Lower leg skin (tissue), 4 donors: ENCODE results near the gene BMAL1. TPM values are rescaled to one million over a fixed set of nuclear protein-coding genes. Genes with fewer than 3 reads are reported as not detected.

ENCODE experiments used
- DNase-seq, 2 donors: peaks; one replicate each; pipeline ENCODE4 v3.0.0-alpha.2; 2019; ENCODE audit warnings: low spot score in 2 of 2
- H3K4me3 ChIP-seq: fragments of 200-600 bp; sonication (generic); 2 replicates; pipeline ENCODE4 v1.5.1; 2017; ENCODE audit warnings: mild to moderate bottlenecking, low read depth; ENCODE audit not compliant: poor library complexity, severe bottlenecking
- POLR2A ChIP-seq, 2 donors: fragments of 450-650 bp; IDR thresholded peaks; one replicate each; pipeline ENCODE4 v1.6.1; 2016 to 2017; ENCODE audit warnings: antibody characterized with exemption in 2 of 2, mild to moderate bottlenecking in 1 of 2, moderate library complexity in 1 of 2
- WGBS, 2 donors: methylation state at CpG; one replicate each; pipeline ENCODE4 v1.1.5; 2018; 5-methylcytosine and 5-hydroxymethylcytosine counted together
- intact Hi-C: fragments of 100-400 bp; cut with DNase I; formaldehyde crosslinking; loops from one replicate; pipeline ENCODE4 v1.15.0; 2023; ENCODE audit warnings: low total_unique reads
- total RNA-seq, 4 donors: library from RNA; depleted of rRNA; stranded (reverse); fragments of >200 nt; gene quantifications; one replicate each; pipeline ENCODE4 v1.1.0, GENCODE V29; 2016
- TF ChIP-seq, protein P1 (sequence below), 3 donors: fragments of 450-650 bp; IDR thresholded peaks; one replicate each; pipeline ENCODE4 v1.5.1; 2016; ENCODE audit warnings: antibody characterized with exemption in 3 of 3, mild to moderate bottlenecking in 3 of 3, moderate library complexity in 2 of 3

BMAL1 gene
- total RNA-seq, 4 donors from 2014 or later, result 34.8 to 132 (median 61.5) TPM

DNA sequence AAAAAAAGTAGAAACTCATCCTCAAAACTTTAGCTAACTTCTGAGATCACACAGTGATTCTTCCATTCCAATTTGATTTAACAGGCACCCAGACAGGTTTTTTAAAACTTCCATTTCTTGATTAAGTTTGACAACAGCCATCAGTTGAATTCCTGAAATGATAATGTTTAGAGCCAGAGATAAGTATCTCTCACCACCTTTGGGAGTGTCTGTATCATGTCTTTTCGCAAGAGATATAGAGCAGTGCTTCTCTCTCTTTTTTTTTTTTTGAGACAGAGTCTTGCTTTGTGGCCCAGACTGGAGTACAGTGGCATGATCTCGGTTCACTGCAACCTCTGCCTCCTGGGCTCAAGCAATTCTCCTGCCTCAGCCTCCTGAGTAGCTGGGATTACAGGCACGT lies 41.7 kb upstream of the BMAL1 start:
- no peak overlapping the region for H3K4me3 ChIP-seq
- TF ChIP-seq, protein P1, sequence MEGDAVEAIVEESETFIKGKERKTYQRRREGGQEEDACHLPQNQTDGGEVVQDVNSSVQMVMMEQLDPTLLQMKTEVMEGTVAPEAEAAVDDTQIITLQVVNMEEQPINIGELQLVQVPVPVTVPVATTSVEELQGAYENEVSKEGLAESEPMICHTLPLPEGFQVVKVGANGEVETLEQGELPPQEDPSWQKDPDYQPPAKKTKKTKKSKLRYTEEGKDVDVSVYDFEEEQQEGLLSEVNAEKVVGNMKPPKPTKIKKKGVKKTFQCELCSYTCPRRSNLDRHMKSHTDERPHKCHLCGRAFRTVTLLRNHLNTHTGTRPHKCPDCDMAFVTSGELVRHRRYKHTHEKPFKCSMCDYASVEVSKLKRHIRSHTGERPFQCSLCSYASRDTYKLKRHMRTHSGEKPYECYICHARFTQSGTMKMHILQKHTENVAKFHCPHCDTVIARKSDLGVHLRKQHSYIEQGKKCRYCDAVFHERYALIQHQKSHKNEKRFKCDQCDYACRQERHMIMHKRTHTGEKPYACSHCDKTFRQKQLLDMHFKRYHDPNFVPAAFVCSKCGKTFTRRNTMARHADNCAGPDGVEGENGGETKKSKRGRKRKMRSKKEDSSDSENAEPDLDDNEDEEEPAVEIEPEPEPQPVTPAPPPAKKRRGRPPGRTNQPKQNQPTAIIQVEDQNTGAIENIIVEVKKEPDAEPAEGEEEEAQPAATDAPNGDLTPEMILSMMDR (IDR thresholded peaks at IDR 0.05), result no peak
- TF ChIP-seq POLR2A (IDR thresholded peaks at IDR 0.05), result no peak
- no peak for DNase-seq
- WGBS, 2 donors, result 65 to 76% methylated on average over 3 of the region's 3 CpGs
- intact Hi-C loops, result no loop called here

DNA sequence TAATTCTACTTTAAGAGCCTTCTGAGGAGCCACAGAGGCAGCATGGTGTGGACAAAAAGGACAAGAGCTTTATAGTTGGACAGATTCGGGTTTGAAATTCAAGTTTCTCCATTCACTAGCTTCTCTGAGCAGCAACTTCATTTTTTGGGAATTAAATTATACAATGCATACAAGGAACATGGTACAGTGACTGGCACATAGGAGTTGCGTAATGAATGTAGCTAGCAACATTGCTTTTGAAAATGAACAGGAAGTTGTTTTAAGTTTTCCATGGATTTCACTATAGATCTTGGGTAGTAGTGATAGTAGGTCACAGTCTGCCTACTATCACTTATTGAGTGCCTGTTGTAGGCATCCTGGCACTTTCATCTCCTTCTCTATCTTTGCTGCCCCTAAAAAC lies 41.0 kb upstream of the BMAL1 start:
- 49 to 50% methylated on average over 2 of the region's 2 CpGs for WGBS, 2 donors
- no peak for DNase-seq
- intact Hi-C loops, result no loop called here
- TF ChIP-seq POLR2A (IDR thresholded peaks at IDR 0.05), result no peak
- TF ChIP-seq, protein P1 (IDR thresholded peaks at IDR 0.05), result no peak
- H3K4me3 ChIP-seq, result no peak overlapping the region

DNA sequence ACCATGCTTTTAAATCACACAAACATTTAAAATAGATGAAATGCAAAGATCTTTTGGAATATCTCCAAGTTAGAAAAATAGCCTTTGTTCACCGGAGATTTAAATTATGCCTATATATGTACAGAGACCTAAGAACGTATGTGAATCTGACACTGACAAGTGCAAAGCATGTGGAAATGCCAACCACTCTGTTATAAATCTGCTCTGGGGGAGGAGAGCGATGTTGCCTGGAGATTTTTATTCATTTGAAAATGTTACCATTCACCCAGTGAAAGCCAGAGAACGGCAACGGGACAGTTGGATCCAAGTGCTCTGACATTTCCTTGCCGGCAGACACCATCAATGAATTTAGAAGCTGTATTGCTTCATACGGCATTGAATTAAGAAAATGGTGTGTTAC lies 39.8 kb upstream of the BMAL1 start:
- intact Hi-C loops, result no loop called here
- WGBS, 2 donors, result 67 to 70% methylated on average over 7 of the region's 7 CpGs
- no peak for TF ChIP-seq POLR2A (IDR thresholded peaks at IDR 0.05)
- TF ChIP-seq, protein P1 (IDR thresholded peaks at IDR 0.05), result no peak
- H3K4me3 ChIP-seq, result no peak overlapping the region
- DNase-seq, result no peak

DNA sequence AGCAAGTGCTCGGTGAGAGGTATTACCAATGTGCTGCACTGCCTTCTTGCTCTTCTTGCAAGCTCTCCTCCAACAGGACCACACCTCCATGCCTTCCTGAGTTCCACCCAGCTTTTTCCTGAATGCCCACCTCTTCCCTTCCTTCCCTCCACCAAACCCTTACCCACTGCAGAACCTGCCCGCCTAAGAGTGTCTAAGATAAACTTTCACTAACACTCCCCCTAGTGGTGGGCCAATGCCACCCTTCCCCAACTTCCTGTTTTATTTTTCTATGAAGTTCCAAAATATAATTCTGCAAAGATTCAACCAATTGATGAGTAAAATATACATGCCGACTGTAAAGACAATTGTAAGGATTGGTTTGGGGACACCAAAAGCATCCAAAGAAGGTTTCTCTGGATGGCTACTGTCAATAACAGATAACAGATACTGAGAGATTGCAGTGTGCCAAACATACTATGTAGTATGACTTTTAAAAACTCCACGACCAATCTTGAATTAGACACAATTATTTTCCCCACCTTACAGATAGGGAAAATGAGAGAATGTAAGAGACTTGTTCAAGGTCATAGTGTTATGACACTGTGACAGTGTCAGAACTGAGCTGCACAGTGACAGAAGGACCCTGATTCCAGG lies 38.6 kb upstream of the BMAL1 start:
- TF ChIP-seq, protein P1 (IDR thresholded peaks at IDR 0.05), result peak in 1 of 3 donors; percentile 41
- TF ChIP-seq POLR2A (IDR thresholded peaks at IDR 0.05), result no peak
- 58 to 62% methylated on average over 4 of the region's 4 CpGs for WGBS, 2 donors
- no peak for DNase-seq
- intact Hi-C loops, result no loop called here
- H3K4me3 ChIP-seq, result no peak overlapping the region

DNA sequence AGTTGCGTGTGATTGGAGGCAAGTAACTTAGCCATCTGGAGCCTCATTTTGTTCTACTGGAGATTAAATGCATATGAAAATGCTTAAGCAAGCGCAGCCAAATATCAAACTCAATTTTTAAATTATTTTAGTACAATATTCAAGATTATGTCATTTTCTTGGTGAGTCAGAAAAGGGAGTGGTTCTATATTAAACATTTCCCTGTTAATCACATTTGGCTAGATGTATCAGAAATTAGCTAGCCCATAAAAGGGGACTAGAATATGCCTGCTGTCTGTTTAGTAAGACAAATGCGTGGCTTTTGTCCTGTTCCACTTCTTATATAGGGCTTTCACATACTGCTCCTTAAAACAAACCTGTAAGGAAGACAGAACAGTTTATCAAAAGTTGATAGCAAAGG lies 35.0 kb upstream of the BMAL1 start:
- 44 to 60% methylated on average over 3 of the region's 3 CpGs for WGBS, 2 donors
- TF ChIP-seq POLR2A (IDR thresholded peaks at IDR 0.05), result no peak
- TF ChIP-seq, protein P1 (IDR thresholded peaks at IDR 0.05), result no peak
- DNase-seq, result no peak
- H3K4me3 ChIP-seq, result no peak overlapping the region
- intact Hi-C loops, result no loop called here
